CD4-positive, alpha-beta T cell treated with Interleukin-6 for 4 hours (primary cell): ENCODE data around the gene CCDC51.

ENCODE experiments used
- DNase-seq: peaks from one replicate; pipeline ENCODE4 v3.0.0-alpha.2; 2020; ENCODE audit warnings: mixed read lengths

Gene CCDC51

DNA sequence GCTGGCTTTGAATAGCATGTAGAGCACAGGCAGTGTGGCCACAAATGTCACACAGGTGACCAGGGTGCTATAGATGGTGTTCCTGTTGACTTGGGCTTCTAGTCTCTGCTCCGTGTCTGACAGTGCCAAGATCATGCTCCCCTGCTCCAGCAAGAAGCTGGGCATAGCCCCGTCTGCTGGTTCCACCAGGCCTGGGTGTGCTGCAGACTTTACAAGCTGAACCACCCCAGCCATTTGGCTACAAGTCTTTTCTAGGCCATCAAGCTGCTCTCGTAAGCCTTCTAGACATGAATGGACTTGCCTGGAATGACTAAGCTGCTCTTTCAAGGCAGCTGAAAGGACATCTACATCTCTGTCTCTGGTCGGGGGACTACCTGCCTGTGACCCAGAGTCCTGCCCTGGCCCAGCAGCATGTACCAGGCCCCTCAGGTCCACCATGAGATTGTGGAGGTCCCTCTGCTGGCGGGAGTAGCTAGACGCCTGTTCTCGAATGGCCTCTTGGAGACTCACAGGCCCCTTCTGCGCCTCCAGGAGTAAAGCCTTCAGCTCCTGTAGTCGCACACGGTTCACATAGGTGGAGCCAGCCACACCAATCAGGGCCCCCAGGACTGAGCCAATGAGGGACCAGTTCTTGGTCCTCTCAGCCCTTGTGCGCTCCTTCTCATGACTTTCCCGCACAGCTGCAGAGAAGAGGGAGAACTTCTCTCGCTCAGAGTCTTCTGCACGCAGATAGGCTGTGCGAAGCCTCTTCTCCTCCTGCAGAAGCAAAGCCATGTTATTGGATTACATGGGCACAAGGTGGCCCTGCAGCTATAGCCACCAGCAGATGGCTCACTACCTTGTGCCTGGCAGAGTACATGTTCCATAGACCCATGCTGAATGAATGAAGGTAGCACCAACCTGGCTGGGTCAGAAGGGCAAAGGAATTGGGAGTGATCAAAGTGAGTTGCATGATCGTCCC lies 7.2 kb downstream of the CCDC51 start:
- DNase-seq = no peak

DNA sequence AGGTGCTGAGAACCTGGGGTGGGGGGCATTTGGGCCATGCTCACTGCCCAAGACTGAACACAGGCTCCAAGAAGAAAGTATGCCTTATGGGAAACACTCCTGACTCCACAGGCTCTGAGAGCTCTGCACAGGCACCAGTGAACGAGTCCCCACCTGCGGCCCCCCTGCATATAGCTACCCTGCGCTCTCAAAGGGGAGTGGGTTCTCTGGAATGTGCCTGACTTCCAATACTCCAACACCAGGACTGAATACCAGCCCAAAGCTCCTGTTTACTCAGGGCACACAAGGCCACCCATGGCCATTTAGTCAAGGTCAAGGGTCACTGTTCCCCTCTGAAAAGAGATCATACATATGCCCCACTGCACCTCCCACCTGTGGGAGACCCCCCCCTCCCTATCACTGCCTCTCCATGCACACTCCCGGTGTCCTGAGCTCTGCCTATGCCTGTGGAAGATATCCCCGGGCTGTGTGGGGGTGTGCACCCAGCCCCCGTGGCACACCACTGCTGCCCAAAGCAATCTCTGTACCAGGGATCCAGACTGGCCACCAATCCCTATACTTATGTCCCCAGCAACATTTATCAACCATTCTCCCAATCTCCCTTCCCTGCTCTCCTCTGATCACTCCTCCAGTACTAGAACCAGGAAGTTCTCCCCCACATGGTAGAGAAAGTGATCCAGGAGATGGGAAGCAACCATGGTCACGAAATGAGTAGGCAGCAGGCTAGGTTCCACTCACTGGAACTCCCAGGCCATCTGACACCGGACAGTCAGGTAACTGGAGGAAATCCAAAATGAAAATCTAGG lies 8.5 kb downstream of the CCDC51 start:
- no peak for DNase-seq

DNA sequence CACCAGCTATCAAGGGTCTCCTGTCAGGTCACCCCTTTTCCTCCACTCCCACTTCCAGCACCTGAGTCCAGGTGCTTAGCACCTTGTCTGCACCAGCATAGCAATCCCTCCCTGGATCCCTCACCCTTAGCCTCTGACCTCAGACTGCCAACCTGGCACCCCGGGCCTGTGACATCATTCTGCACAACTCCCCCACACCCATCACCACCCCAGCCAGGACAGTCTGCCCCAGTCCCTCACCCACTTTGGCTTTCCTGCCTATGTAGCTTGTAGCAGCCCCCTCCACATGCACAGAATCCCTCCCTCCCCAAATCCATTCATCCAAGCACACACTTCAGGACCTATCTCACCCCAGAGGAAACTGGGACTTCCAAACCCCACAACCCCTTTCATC lies 9.2 kb downstream of the CCDC51 start:
- no peak for DNase-seq

DNA sequence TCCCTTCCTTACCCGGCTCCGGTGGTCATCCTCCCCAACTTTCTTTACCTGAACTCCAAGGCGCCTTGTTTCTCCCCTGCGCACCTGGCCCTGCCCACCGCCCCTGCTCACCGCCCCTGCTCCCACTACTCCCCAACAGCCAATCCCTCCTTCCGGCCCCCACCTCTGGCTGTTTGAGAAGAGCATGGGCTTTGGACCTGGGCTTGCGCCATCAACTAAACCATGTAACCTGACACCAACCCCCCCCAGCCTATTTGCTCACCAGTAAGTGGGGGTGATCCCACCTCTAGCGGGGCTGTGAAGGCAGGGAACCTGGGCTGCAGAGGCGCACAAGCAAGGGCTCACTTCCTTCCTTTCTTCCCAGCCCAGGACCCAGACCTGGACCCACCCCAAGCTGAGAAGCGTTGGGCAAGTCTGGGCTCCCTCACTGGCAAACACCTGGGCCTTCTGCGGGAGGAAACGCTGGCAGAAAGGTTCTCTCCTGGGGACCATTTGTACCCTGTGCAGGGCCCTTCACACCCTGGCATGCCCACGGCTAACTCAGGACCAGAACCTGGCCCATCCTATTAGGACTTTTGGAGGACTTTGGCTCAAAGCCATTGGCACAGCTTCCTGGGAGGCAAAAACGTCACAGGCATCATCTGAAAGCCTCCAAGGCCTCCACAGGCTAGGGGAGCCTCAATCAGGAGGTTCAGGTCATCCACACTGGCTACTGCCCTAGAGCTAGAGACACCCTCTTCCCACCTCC lies 9.8 kb downstream of the CCDC51 start, which contains the start of gene PLXNB1:
Gene PLXNB1 (minus strand): TSS at position 127 of the 748 bp plus-strand sequence. CDS start 5,475 bp downstream, outside the sequence.
- DNase-seq = peak; percentile 31

DNA sequence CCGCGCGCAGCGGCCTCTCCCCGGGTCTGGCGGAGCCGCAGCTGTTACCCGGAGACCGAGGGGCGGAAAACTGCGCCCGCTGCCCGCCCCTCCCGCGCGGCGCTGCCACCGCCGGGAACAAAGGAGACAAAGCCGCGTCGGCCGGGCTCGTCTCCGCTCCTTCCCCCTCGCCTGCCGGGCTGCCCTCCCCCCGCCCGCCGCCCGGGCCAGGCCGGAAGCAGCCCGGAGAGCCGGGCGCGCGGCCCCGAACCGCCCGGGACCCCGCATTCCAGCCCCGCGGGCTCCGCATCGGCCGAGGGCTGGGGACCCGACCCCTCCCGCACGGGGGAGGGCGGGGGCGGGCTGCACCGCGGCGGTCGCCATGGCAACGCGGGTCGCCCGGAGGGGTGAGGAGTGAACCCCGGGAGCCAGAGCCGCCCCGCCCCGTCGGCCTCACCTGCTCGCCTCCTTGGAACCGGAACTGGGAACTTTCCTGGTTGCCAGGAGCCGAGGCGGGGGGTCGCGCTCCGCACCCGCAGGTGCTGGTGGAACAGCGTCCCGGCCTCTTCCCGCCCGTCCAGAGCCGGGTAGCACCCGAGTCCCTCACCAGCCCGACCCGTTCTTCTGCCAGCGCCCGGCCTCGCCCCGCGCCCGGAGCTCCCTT lies 10.5 kb downstream of the CCDC51 start:
- DNase-seq = peak; percentile 74

DNA sequence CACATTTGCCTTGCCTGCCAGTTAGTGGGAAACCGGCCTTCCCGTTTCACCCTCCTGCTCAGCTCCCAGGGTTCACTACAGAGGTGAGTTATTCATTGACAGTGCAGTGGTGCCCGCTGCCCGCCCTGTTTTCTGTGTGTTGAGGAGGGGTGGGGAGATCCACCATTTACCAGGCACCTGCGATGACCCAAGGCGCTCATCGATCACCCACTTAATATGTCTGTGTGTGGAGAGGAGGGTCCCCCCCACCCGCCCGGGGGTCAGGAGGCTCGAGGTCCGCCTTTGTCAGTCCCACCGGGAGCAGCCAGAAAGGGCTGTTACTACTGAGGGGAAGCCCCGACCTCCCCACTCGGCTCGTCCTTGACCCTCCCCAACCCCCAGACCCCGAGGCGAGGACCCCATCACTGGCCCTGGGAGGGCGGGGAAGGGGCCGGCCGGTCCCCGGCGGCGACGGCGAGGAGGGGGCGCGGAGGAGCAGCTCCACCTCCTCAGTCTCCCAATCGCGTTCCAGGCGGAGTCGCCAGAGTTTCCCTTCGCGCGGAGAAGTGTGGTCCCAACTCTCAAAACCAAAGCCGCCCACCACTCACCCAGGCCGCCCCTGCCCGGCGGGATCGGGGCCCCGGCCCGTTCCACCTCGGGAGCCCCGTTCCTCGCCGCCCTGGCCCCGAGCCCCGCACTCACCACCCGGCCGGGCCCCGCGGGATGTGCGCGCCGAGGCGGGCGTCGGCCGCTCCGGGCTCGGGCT lies 11.2 kb downstream of the CCDC51 start:
- DNase-seq = no peak

DNA sequence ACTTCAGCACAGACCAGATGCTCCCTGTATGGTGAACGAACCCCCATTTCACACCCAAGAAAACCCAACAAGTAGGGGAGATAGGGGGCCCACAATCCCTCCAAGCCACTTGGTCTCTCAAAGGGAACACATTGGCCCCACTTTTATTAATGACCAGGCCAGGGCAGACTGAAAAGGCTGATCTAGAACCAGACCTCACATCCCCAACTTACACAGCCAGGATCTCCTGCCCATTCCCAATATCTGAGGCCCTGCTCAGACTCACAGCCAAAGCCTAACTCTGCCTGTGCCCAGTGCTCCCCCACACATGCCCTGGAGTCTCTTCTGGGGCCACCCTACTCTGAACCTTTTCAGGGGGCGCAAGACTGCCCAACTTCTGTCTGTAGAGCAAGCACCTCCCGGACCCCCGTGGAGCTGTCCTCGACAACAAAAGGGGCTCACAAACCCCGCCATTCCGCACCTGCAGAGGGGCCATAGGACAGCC lies 11.8 kb downstream of the CCDC51 start:
- no peak for DNase-seq

DNA sequence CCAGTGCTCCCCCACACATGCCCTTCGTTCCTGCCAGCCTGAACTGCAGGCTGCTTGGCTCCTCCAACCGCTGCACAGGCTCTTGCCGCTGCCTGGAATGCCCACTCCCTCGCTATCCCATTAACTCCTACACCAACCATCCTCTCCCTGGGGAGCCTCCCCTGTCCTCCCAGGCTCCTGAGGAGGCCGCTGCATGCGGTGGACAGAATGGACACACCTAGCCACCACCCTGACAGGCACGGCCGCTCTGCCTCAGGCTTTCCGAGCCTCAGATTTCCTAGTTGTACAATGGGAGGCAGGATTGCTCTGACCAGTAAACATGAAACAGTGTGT lies 12.3 kb downstream of the CCDC51 start:
- DNase-seq = no peak

DNA sequence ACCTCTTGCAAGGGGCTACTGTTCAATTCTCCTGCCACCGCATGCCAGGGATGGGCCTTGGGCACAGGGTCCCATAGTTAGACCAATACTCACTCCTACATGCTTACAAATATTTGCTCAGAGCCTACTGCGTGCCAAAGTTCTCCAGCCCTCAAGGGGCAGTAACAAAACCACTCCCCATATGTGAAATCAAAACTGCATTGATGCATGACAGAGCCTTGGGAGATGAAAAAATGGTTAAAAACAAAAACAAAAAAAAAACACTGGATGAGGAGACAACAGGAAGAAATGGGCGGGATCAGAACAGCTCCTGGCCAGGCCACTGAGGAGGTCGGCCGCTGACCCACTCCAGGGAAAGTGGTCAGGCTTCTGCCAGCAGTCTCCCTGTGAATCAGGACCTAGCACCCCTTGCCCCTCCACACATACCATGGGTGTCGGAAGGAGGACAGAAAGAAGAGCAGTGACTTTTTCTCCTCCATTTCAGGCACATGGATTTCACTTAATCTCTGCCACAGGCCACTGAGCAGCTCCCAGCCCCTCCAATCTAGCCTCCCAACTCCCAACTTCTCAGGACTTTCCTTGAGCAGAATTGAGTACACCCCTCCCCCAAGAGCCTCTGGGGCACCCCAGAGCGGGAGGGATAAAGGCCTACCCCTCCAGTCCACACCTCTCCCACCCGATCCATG lies 12.8 kb downstream of the CCDC51 start:
- no peak for DNase-seq

DNA sequence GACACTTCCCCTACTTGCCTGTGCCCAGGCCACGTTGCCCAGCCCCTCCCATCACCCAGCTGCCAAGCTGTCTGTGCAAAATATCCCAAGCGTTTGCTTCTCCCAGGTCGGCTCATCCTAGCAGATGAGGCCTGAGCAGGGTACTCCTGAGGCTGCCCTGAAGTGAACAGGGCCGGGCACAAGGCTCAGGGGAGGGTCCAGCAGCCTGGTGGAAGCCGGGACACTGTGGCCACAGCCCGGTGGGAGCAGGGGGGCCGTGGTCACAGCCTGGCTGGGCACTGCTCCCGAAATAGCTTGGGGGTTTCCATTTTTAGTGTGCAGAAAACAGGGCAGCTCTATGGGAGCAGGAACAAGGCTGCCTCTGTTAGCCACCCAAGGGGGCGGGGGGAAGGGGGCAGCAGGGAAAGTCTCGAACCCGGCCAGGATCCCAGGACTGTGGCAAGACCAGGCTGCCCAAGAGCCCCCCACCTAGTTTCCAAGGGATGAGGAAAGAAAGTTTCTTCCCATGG lies 13.5 kb downstream of the CCDC51 start:
- DNase-seq = no peak

DNA sequence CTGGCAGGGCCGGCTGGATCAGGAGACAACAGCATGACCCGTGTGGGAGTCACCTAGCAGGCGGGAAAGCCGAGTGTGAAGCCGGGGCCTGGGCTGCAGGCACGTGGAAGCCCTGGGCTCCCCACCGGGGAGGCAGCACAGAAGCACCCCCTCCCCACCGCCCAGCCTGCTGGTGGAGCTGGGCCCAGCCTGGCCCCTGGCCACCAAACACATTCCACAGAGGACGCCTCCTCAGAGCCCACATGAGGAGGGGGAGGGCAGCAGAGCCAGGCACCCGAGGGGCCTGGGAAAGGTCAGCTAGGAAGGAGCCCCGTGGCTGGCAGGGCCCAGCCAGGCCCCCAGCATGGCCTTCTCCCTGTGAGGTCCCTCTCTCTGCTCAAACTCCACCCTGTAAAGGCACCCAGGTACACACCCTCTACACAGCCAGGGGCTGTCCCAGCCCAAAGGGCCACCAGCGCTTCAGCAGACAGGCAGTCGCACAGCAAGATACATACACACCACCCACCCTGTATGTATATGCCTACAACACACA lies 14.6 kb downstream of the CCDC51 start:
- no peak for DNase-seq

DNA sequence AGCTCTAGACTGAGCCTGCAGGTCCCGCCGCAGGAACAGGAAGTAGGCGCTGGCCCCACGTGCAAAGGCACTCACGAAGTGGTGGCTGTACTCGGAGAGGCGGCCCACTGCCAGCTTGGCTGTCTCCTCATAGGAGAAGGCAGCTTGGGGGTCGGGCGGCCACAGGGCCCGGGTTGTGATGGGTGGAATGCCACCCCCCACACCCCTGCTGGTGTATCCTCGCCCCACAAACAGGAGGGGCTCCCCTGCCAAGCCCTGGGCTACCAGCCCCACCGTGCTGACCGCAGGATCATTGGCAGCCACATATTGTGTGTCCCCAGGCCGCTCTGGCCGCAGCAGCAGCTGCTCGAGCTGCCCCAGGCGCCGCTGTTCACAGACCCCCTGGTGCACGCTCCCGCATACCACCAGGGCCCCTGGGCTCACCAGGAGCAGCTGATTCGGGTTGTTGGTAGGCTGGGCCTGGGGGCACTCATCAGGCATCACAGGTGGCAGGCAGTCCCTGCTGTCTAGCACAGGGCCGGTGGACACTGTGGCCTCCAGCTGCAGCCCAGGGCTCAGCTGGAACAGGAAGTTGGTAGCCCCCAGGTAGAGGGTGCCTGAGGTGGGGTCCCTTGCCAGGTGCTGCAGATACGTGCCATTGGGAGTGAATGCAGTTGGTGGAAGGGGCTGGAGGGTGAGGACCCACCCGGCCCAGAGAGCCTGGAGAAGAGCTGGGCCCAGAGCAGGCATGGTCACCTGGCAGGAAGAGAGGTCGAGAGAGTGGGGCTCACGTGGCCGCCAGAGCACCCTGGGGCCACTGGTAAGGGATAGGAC lies 15.8 kb downstream of the CCDC51 start:
- no peak for DNase-seq

DNA sequence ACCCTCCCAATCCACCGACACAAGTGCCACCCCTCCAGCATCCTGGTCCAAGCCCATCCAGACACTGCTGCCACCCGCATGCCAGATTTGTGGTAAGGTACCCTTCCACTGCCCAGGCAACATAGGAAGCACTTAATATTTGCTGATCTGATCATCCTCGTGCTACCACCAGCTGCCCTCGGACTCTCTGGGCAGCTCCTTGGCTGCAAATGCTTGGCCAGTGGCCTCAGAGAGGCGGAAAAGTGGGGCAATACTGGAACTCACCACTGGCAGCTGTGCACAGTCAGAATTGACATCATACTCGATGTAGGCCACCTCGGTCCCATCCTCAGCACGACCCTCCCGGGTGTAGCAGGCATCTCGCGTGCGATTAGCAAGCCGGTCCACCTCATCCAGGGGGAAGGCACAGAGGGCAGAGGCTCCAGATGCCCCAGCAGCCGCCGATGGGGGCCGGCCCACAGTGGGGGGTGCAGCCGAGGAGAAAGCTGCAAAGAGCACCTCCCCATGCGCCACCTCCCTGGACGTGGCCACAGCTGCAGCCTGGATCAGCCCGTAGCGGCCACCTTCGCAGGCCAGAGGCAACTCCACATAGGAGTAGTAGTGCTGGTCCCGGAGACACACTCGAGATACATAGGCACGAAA lies 16.6 kb downstream of the CCDC51 start:
- no peak for DNase-seq

DNA sequence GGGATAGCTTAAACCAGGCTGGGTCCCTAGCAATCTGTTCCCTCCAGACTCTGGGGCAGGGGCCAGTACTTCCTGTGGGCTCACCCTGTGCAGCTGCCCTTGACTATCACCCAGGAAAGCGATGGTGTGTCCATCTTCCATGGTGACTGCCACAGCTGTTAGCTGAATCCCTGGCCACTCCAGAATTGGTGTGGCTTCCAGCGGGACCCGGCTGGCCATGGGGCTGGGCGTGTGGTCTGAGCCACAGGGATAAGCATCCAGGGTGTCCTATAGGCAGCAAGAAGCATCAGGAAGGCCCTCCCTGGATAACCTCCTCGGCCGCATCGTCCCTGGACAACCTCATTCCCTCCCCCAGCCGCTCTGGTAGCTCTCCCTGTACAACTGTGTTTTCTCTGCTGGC lies 17.2 kb downstream of the CCDC51 start:
- DNase-seq = no peak

DNA sequence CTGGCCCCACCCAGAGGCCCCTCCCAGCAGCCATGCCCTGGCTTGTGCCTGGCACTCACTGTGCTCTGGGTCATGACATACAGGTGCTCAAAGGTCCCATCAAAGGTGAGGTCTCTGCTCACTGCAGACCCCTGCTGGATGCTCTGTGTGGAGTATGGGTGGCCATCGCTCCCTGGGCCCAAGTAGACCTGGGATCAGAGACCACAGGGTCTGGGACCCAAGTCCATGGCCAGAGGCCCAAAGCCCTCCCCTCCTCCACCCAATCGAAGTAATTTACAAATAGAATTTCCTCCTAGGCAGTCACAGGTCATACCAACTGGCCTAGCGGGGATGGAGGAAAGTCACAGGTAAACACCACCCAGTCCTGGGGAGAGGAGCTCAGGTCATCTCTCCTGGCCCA lies 17.6 kb downstream of the CCDC51 start:
- no peak for DNase-seq

DNA sequence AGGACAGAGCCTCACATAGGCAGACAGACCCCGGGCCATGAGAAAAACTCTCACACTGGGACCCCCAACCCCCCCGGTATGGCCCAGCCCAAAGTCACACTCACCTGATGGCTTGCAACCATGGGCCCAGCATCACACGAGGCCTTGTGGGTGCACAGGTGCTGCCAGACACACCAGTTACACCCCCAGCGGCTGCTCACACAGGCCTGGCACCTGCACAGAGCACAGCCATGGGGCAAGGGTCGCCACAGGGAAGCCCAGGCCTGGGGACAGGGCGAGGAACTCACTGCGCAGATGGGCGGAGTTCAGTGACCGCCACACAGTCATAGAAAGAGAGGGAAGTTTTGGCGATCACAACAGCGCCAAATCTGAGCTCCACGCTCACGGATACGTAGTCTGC lies 19.4 kb downstream of the CCDC51 start:
- DNase-seq = no peak

DNA sequence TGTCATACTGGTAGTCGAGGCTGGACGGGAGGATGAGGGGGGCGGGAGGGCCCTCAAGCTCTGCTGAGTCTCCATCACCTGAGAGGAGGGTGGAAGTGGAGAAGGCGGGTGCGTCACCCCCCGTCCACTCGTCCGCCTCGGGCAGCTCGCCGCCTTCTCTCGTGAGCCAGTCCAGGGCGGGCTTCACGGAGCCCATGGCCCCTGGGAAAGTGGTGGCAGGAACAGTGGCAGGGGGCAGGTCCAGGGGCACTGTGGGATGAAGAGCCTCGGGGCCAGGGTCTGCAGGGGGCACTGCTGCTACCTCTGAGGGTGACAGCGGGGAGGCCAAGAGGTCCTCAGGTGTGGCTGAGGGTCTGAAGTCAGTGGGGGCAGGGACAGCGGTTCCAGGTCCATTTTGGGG lies 20.3 kb downstream of the CCDC51 start:
- no peak for DNase-seq

DNA sequence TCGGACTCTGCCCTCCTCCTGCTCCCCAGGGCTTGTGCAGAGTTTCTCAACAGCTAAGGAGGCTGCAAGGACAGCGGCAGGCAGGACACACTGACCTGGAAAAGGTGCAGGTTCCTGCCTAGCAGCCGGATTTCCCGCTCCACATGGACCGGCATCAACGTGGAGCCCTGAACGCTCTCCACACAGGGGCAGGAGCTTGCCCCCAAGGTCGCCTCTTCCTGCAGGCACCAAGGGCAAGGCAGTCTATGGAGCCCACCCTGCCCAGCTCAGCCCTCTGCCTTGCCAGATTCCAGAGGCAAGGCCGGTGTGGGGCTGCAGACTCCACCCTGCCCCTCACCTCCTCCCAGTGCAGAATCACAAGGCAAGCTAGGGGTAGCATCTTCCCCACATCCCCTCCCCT lies 20.8 kb downstream of the CCDC51 start:
- no peak for DNase-seq

DNA sequence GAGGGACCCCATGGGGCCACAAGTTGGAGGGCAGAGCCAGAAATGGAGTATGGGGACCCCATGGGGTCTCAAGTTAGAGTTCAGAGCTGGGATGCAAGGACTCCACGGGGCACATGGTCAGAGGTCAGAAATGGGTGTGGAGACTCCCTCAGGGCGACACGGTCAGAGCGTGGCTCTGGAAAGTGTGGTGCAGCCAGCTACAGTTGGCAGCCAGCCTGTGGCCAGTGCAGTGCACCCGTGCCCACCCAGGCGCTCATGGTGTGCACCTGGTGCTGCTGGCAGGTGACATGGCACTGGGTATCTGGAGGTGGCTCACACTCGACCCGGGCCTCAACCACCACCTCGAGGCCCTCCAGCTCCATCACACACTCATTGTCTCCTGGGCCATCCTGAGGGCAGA lies 21.3 kb downstream of the CCDC51 start:
- DNase-seq = no peak
